ENCODE data around the gene TXNDC9.

Gene TXNDC9

GRCh38 chr2:99335911-99336803, at the start of gene TXNDC9:
TXNDC9 (minus strand) TSS chr2:99336333; CDS start chr2:99333210, 3,123 bp downstream.
- TF ChIP-seq CTCF (IDR thresholded peaks at IDR 0.05; ENCODE audit: low read length, missing control alignments) = no peak
- H3K4me3 ChIP-seq (replicated peaks; ENCODE audit: low read depth, low read length) = peak within 1 kb of the TSS; percentile 97
- DNase-seq (ENCODE audit: low read depth) = peak; percentile 100

GRCh38 chr2:99382143-99382542, 46.0 kb upstream of the TXNDC9 start:
- DNase-seq (ENCODE audit: low read depth) = no peak
- no peak overlapping the region for H3K4me3 ChIP-seq (replicated peaks; ENCODE audit: low read depth, low read length)
- no peak for TF ChIP-seq CTCF (IDR thresholded peaks at IDR 0.05; ENCODE audit: low read length, missing control alignments)

GRCh38 chr2:99380376-99381010, 44.4 kb upstream of the TXNDC9 start:
- no peak for DNase-seq (ENCODE audit: low read depth)
- TF ChIP-seq CTCF (IDR thresholded peaks at IDR 0.05; ENCODE audit: low read length, missing control alignments) = no peak
- H3K4me3 ChIP-seq (replicated peaks; ENCODE audit: low read depth, low read length) = no peak overlapping the region

- DNase-seq (ENCODE audit: low read depth) = no peak
- H3K4me3 ChIP-seq (replicated peaks; ENCODE audit: low read depth, low read length) = no peak overlapping the region
- no peak for TF ChIP-seq CTCF (IDR thresholded peaks at IDR 0.05; ENCODE audit: low read length, missing control alignments)
These were observed 41.7 kb upstream of the TXNDC9 start for GRCh38 chr2:99377879-99378278.

GRCh38 chr2:99376254-99376864, 40.2 kb upstream of the TXNDC9 start:
- no peak overlapping the region for H3K4me3 ChIP-seq (replicated peaks; ENCODE audit: low read depth, low read length)
- DNase-seq (ENCODE audit: low read depth) = no peak
- TF ChIP-seq CTCF (IDR thresholded peaks at IDR 0.05; ENCODE audit: low read length, missing control alignments) = no peak

- TF ChIP-seq CTCF (IDR thresholded peaks at IDR 0.05; ENCODE audit: low read length, missing control alignments) = no peak
- no peak for DNase-seq (ENCODE audit: low read depth)
- H3K4me3 ChIP-seq (replicated peaks; ENCODE audit: low read depth, low read length) = no peak overlapping the region
These were observed 38.6 kb upstream of the TXNDC9 start for GRCh38 chr2:99374747-99375146.
